Measurements from ENCODE around the gene RAB11B.

GRCh38 chr19:8389891-8390616, at the start of gene RAB11B:
- no peak for TF ChIP-seq CTCF (IDR thresholded peaks at IDR 0.05)
- TF ChIP-seq POLR2AphosphoS5 (IDR thresholded peaks at IDR 0.05), result peak in 2 of 3 donors; percentile 69 to 72
- peak; percentile 58 for TF ChIP-seq POLR2A (IDR thresholded peaks at IDR 0.05)
- TF ChIP-seq EP300 (IDR thresholded peaks at IDR 0.05; ENCODE audit: low read depth), result no peak

All from transverse colon (tissue), 4 donors.